HEK293 (cell line): ENCODE data around the gene CKAP2L.

Experiments used
- CTCF ChIA-PET: fragments of 350-600 bp; formaldehyde crosslinking; extraction: SDS; loops from one replicate; lab custom pipeline; 2021; ENCODE audit warnings: antibody characterized with exemption; lab: Yijun Ruan, JAX
- POLR2A ChIA-PET: fragments of 300-600 bp; formaldehyde crosslinking; extraction: SDS; loops from one replicate; lab custom pipeline; 2020; ENCODE audit warnings: antibody characterized with exemption, inconsistent platforms; lab: Yijun Ruan, JAX
- H3K27ac ChIP-seq: fragments of 200-500 bp; sonication (Bioruptor generic); 2 replicates; pipeline ENCODE4 v1.5.1; 2014; ENCODE audit warnings: low read depth, low read length, control low read depth, inconsistent platforms; ENCODE audit errors: extremely low read depth
- H3K36me3 ChIP-seq, 2 experiments: fragments of 200-500 bp in 1 of 2; sonication (Bioruptor generic) in 1 of 2; 1 replicate in 1 of 2; 2 replicates in 1 of 2; pipeline ENCODE4 v1.5.1; 2014 to 2017; ENCODE audit warnings: inconsistent platforms in 2 of 2, low read length in 2 of 2; ENCODE audit not compliant: control insufficient read depth in 2 of 2, insufficient read depth in 1 of 2
- H3K4me1 ChIP-seq: fragments of 200-500 bp; sonication (Bioruptor generic); 2 replicates; pipeline ENCODE4 v1.5.1; 2014; ENCODE audit warnings: mild to moderate bottlenecking, low read length, inconsistent platforms; ENCODE audit not compliant: control insufficient read depth, insufficient read depth
- H3K4me3 ChIP-seq: 2 replicates; pipeline ENCODE4 v1.5.1; 2011; ENCODE audit warnings: low read depth, mild to moderate bottlenecking, control low read depth, low read length, moderate library complexity
- H3K9me3 ChIP-seq: fragments of 200-500 bp; sonication (Bioruptor generic); 2 replicates; pipeline ENCODE4 v1.5.1; 2014; ENCODE audit warnings: low read depth, low read length, inconsistent platforms; ENCODE audit not compliant: control insufficient read depth, insufficient read depth
- HOXD13 ChIP-seq: sonication (generic); formaldehyde crosslinking; IDR thresholded peaks from 2 replicates; pipeline ENCODE4 v1.8.0; 2022; ENCODE audit warnings: missing genetic modification reagents, borderline replicate concordance
- KLF10 ChIP-seq: fragments of 450-650 bp; IDR thresholded peaks from 2 replicates; pipeline ENCODE4 v1.5.1; 2018; ENCODE audit warnings: missing biosample characterization, mild to moderate bottlenecking, missing genetic modification characterization
- KLF17 ChIP-seq: fragments of 450-650 bp; formaldehyde crosslinking; IDR thresholded peaks from 2 replicates; pipeline ENCODE4 v1.5.1; 2016; ENCODE audit warnings: missing biosample characterization, missing genetic modification characterization
- OSR2 ChIP-seq: fragments of 450-650 bp; formaldehyde crosslinking; IDR thresholded peaks from 2 replicates; pipeline ENCODE4 v1.5.1; 2016; ENCODE audit warnings: missing biosample characterization, missing genetic modification characterization
- OVOL3 ChIP-seq: fragments of 450-650 bp; formaldehyde crosslinking; IDR thresholded peaks from 2 replicates; pipeline ENCODE4 v1.5.1; 2016; ENCODE audit warnings: missing biosample characterization, missing genetic modification characterization
- SALL2 ChIP-seq: fragments of 450-650 bp; formaldehyde crosslinking; IDR thresholded peaks from 2 replicates; pipeline ENCODE4 v1.5.0; 2017; ENCODE audit warnings: missing biosample characterization, mild to moderate bottlenecking, missing genetic modification characterization, borderline replicate concordance
- SP2 ChIP-seq: fragments of 450-650 bp; formaldehyde crosslinking; IDR thresholded peaks from 2 replicates; pipeline ENCODE4 v1.5.1; 2016; ENCODE audit warnings: missing biosample characterization, missing genetic modification characterization
- ZBTB20 ChIP-seq: fragments of 450-650 bp; formaldehyde crosslinking; IDR thresholded peaks from 2 replicates; pipeline ENCODE4 v1.5.1; 2016; ENCODE audit warnings: missing biosample characterization, missing genetic modification characterization
- ZBTB26 ChIP-seq: fragments of 450-650 bp; formaldehyde crosslinking; optimal IDR thresholded peaks from 2 replicates; pipeline ENCODE3; 2016; ENCODE audit warnings: missing biosample characterization, mild to moderate bottlenecking, missing genetic modification characterization
- ZFP3 ChIP-seq: fragments of 450-650 bp; formaldehyde crosslinking; IDR thresholded peaks from 2 replicates; pipeline ENCODE4 v1.5.1; 2016; ENCODE audit warnings: low read depth, missing biosample characterization, missing genetic modification characterization
- ZNF133 ChIP-seq: fragments of 450-650 bp; formaldehyde crosslinking; IDR thresholded peaks from 2 replicates; pipeline ENCODE4 v1.5.1; 2016; ENCODE audit warnings: missing biosample characterization, missing genetic modification characterization
- ZNF214 ChIP-seq: fragments of 450-650 bp; formaldehyde crosslinking; IDR thresholded peaks from 2 replicates; pipeline ENCODE4 v1.5.1; 2017; ENCODE audit warnings: missing biosample characterization, mild to moderate bottlenecking, missing genetic modification characterization, borderline replicate concordance
- ZNF26 ChIP-seq: fragments of 450-650 bp; formaldehyde crosslinking; IDR thresholded peaks from 2 replicates; pipeline ENCODE4 v1.5.1; 2016; ENCODE audit warnings: missing biosample characterization, missing genetic modification characterization
- ZNF280D ChIP-seq: fragments of 450-650 bp; formaldehyde crosslinking; IDR thresholded peaks from 2 replicates; pipeline ENCODE4 v1.5.1; 2016; ENCODE audit warnings: missing biosample characterization, missing genetic modification characterization
- ZNF423 ChIP-seq: fragments of 450-650 bp; formaldehyde crosslinking; IDR thresholded peaks from 2 replicates; pipeline ENCODE4 v1.5.1; 2016; ENCODE audit warnings: missing biosample characterization, missing genetic modification characterization
- ZNF555 ChIP-seq: fragments of 450-650 bp; formaldehyde crosslinking; conservative IDR thresholded peaks from 2 replicates; pipeline ENCODE4 v1.5.1; 2017; ENCODE audit warnings: missing biosample characterization, mild to moderate bottlenecking, missing genetic modification characterization, inconsistent platforms
- ZNF629 ChIP-seq: fragments of 450-650 bp; formaldehyde crosslinking; IDR thresholded peaks from 2 replicates; pipeline ENCODE4 v1.5.1; 2017; ENCODE audit warnings: missing biosample characterization, missing genetic modification characterization
- ZNF658 ChIP-seq: fragments of 450-650 bp; formaldehyde crosslinking; IDR thresholded peaks from 2 replicates; pipeline ENCODE4; 2016; ENCODE audit warnings: missing biosample characterization, missing genetic modification characterization
- ZNF768 ChIP-seq: fragments of 450-650 bp; formaldehyde crosslinking; IDR thresholded peaks from 2 replicates; pipeline ENCODE4 v1.5.1; 2018; ENCODE audit warnings: missing biosample characterization, mild to moderate bottlenecking, missing genetic modification characterization
- ZNF785 ChIP-seq: fragments of 450-650 bp; formaldehyde crosslinking; IDR thresholded peaks from 2 replicates; pipeline ENCODE4 v1.5.1; 2016; ENCODE audit warnings: missing biosample characterization, missing genetic modification characterization

Gene CKAP2L

GRCh38 chr2:112812318-112813267 lies 48.2 kb upstream of the CKAP2L start:
- POLR2A ChIA-PET = no interaction called here
- H3K4me1 ChIP-seq = no peaks in the 10 kb centered on the region
- CTCF ChIA-PET = no interaction called here
- H3K9me3 ChIP-seq = no peaks in the 10 kb centered on the region
- H3K36me3 ChIP-seq = no peaks in the 10 kb centered on the region
- no peak overlapping the region for H3K4me3 ChIP-seq
- H3K27ac ChIP-seq = no peak overlapping the region
- 0 out of 2 replicates have a peak, but pooled peaks have one; percentile 33 for TF ChIP-seq ZNF629 (tag by site-specific recombination)
- no peak for TF ChIP-seq ZNF214

- CTCF ChIA-PET = interaction anchor here (1.3 kb wide), 1 partner anchor 62 kb away, joined by 3 read pairs; no protein-coding TSS in a partner anchor
- Histone ChIP-seq H3K9me3 (no peaks in the 10 kb centered on the region), H3K4me1 (no peaks in the 10 kb centered on the region), H3K4me3 (no peak overlapping the region)
- TF ChIP-seq KLF10 (tag by site-specific recombination) (no peak), ZNF555 (tag by site-specific recombination) (no peak), ZNF423 (tag by site-specific recombination) (no peak), OSR2 (tag by site-specific recombination) (peak; percentile 79), ZBTB20 (no peak)
- TF ChIP-seq, all 188 proteins: peak for 1
- Histone ChIP-seq H3K27ac (no peak overlapping the region), H3K36me3 (no peaks in the 10 kb centered on the region)
- POLR2A ChIA-PET = no interaction called here
Measured at GRCh38 chr2:112811841-112812306, 47.5 kb upstream of the CKAP2L start.

- no peaks in the 10 kb centered on the region for H3K36me3 ChIP-seq
- CTCF ChIA-PET = interaction anchor here (1.3 kb wide), 1 partner anchor 62 kb away, joined by 3 read pairs; no protein-coding TSS in a partner anchor
- POLR2A ChIA-PET = no interaction called here
- H3K4me3 ChIP-seq = no peak overlapping the region
- no peaks in the 10 kb centered on the region for H3K4me1 ChIP-seq
- H3K9me3 ChIP-seq = no peaks in the 10 kb centered on the region
- no peak overlapping the region for H3K27ac ChIP-seq
- TF ChIP-seq ZNF768 (tag by site-specific recombination) = no peak
- no peak for TF ChIP-seq ZNF133 (tag by site-specific recombination)
- TF ChIP-seq ZNF785 = no peak
- no peak for TF ChIP-seq SALL2 (tag by site-specific recombination)
- no peak for TF ChIP-seq ZBTB26 (tag by site-specific recombination)
- no peak for TF ChIP-seq ZNF658 (tag by site-specific recombination)
- TF ChIP-seq ZNF280D (tag by site-specific recombination) = no peak
- no peak for TF ChIP-seq HOXD13 (CRISPR knock-in tag)
- no peak for TF ChIP-seq ZFP3
- no peak for TF ChIP-seq ZNF26 (tag by site-specific recombination)
- no peak for TF ChIP-seq OVOL3 (tag by site-specific recombination)
- no peak for TF ChIP-seq KLF17 (tag by site-specific recombination)
- no peak for TF ChIP-seq SP2 (tag by site-specific recombination)
- TF ChIP-seq, all 188 proteins: peak for 0
Measured at GRCh38 chr2:112811276-112811831, 46.9 kb upstream of the CKAP2L start.
